ENCODE data around the gene RNF141.

The RNF141 gene

DNA sequence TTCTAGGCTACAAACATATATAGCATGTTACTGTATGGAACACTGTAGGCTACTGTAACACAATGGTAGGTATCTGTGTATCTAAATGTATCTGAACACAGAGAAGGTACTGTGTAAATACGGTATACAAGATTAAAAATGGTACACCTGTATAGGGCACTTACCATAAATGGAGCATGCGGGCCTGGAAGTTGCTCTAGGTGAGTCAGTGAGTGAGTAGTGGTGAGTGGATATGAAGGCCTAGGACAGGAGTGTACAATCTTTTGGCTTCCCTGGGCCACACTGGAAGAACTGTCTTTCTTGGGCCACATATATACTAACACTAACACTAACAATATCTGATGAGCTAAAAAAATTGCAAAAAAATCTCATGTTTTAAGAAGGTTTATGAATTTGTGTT is 21.4 kb downstream of the RNF141 start:
- no peak for DNase-seq

GRCh38 chr11:10518891-10519290 is 22.1 kb downstream of the RNF141 start:
- DNase-seq = no peak

GRCh38 chr11:10518123-10518522 is 22.9 kb downstream of the RNF141 start:
- DNase-seq = no peak

GRCh38 chr11:10515418-10515817 is 25.6 kb downstream of the RNF141 start:
- no peak for DNase-seq

DNA sequence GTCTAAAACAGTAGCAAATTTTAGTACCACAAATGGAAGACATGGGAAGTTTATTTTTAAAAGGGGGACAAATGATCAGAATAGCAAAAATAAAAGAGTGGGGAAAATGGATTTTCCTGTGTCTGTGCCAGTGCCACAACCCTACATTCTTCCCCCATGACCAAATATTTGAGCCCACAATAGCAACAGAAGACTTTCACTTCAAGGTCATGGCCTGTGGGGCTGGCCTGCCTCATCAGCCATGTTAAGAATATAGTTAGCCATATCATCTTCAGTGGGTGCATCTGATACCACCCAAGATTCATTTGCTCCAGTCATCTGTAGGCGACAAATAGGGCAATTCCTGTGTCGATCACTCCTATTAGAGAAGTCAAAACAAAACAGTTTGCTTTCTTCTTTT is 26.3 kb downstream of the RNF141 start:
- DNase-seq = no peak

- DNase-seq = no peak
These were observed 26.8 kb downstream of the RNF141 start for GRCh38 chr11:10514202-10514601.

- no peak for DNase-seq
These were observed 29.8 kb downstream of the RNF141 start for GRCh38 chr11:10511181-10511621.

DNA sequence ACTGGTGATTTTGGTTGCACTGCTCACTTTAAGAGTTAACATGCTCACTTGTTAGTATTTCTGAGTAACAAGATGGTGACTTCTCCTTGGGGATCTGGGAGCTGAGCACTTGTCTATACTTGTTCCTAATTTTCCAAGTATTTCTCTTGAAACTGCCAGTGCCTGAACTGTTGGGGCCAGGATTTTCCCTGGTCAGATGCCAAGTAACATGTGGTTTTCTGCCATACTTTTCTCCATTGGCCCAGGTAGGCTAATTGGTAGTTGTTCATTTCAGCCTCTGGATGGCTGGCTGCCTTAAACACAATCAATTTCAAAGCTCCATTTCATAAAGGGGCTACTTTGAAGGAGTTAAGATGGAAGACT is 35.0 kb downstream of the RNF141 start:
- DNase-seq = no peak

DNA sequence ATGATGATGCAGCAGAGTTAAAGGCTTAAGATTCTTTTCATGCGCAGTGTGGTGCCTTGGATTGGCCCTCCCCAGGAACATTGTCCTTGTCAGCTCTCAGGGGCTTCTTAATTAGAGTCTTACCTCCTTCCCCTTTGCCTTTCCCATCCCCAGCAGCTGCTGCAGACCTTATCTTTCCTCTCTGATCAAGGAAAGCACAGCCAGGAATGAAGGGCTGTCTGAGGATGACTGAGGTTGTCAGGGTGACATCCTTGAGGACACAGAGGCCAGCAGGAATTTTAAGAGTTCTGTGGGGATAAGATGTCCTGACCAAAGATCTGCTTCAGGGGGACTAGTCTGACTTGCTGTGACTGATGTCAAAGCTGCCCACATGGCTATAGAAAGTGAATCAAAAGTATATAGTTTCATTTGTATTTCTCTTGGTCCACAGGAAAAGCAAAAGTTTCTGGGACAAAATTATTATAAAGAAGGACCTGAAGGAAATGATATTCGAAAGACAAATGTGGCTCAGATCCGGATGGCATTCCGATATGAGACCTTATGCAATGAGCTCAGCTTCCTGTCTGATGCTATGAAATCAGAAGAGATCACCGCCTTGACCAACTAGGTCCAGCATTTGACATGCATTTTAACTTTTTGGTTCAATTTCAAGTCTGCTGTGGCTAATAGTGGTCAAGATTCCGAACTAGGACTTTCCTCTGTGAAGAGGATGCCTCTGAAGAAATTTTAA is 35.5 kb downstream of the RNF141 start:
- DNase-seq = no peak

DNA sequence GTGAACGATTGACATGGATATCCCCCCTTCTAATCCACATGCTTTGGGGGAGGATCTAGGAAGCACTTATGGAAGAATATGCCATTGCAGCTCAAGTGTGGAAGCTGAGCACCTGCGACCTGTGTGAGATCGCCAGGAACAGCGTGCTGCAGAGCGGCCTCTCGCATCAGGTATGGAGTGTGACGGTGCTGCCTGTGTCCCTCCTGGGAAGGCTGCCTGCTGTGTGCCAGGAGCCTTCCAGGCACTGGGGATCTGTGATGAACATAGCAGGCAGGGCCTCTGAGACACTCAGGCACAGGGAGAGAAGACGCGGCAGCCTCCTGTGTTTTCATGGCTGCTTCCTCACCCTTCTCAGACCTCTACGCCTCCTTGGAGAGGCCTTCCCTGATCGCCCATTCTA is 36.5 kb downstream of the RNF141 start:
- DNase-seq = no peak

DNA sequence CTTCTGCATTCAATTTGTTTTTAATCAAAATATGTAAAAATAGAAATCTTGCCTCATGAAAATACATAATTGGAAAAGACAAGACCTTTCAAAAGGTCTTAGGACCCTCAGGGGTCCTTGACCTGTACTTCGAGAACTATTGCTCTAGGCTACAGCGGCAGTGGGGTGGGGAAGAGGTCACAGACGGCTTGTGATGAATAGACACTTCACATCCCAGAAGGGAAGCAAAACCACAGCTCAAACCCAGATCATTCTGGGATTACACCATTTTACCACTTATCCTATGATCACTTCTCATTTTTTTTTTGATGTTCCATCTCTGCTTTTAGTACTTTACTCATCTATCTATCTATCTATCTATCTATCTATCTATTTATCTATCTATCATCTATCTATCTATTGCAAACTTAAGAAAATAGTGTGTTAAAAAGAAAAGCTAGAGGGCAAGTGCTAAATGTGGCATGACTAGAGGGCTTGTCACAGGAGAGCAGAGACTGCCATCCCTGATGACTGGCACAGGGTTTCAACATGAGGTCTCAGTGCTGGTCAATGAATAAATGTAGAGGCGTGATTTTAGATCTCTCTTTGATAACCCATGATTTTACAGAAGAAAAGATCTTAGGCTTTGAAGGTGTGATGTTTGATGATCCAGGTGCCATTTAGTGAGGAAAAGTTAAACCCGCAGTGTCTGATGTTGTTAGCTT is 37.1 kb downstream of the RNF141 start:
- DNase-seq = no peak

GRCh38 chr11:10503221-10503620 is 37.8 kb downstream of the RNF141 start:
- no peak for DNase-seq

GRCh38 chr11:10502770-10503169 is 38.2 kb downstream of the RNF141 start:
- DNase-seq = no peak

DNA sequence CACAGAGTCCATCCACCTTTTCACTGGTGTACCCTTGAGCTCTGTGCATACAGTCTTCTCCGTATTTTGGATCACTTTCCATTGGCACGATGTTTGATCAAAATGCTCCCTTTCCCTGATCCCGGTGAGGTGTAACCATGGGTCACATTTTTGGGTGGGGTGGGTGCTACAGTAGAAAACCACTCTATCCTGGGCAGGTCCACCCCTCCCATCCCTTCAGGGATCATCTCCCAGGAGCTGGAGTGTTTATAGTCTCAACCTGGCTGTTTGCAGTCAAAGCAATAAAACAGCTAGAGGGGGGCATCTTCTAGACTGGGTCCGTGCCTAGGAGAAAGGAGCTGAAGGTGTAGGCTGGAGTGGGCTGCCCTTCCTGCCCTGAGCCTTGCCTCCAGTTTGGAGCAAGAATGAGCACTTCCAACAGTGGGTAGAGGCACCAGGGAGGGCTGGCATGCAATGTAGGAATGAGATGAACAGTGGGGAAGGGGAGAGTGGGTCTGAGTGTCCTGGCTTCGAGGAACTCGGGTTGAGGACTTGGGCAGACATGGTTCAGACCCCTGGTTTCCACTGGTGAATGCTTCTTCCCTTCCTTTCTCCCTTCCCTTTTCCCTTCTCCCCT is 38.8 kb downstream of the RNF141 start:
- DNase-seq = no peak

DNA sequence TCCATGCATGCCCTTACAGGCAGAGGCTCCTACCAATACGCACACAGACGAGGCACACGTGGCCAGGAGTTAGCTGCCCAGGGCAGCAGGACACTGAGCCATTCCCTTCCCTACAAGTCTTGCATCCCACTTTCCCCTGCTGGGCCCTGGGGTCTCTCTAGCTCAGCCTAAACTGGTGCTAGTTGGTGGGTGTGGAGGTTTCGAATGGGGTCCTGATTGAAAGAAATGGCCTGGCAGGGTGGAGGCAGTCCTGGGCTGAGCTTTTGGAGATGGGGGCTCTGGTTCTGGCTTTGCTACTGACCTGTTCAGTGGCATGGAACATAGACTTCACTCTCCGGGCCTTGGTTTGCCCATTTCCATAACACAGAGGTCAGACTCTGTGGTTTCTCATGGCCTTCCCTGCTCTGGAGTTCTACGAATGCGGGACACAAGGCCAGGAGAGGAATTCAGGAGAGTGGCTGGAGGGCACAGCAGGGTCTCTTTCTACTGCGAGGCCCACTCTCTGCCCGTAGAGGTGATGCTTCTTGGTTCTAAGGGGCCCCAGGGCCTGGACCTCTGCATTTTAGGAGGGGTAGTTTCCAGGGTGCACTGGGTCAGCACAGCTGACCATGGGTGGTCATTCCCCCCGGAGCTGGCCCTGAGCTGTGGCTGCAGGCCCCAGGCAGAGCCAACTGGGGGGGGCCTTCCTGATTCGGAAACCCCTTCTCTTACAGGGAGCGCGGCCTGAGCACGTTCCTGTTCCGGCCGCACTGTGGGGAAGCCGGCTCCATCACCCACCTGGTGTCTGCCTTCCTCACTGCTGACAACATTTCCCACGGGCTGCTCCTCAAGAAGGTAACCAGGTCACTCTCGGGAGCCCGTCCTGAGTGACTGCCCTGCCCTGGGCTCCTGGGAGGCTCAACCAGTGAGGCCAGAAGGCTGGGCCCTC is 40.0 kb downstream of the RNF141 start:
- DNase-seq = no peak

- no peak for DNase-seq
These were observed 40.9 kb downstream of the RNF141 start for GRCh38 chr11:10499874-10500601.

GRCh38 chr11:10499452-10499851 is 41.5 kb downstream of the RNF141 start:
- no peak for DNase-seq

GRCh38 chr11:10498426-10499250 is 42.3 kb downstream of the RNF141 start:
- DNase-seq = no peak

DNA sequence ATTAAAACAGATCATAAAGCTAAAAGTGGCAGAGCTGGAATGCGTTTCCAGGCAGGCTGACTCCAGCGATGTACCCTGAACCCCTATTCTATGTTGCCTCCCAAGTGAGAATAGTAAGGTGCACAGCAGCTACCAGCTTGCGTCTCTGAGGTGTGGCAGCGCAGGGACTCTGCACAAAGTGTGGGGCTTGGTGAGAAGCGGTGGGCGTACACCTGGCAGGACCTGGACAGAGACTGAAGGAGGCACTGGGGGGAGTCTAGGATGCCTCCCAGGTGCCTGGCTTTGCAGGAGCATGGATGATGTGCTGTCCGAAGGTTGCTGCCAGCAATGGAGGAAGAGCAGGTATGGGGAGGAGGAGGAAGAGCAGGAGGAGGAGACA is 43.0 kb downstream of the RNF141 start:
- DNase-seq = no peak

GRCh38 chr11:10497371-10498021 is 43.5 kb downstream of the RNF141 start:
- no peak for DNase-seq

All from NCI-H748 treated with DMSO at 0.1 percent for 48 hours (cell line).